ENCODE measurements around the gene PAGR1. TPM values are rescaled to one million over a fixed set of nuclear protein-coding genes. Genes with fewer than 3 reads are reported as not detected.
A peak's percentile ranks its signal among the peaks of the same experiment; 100 is the strongest.

Gene PAGR1
- total and polyA plus RNA-seq, 2 of the 13 experiments (the other 11 are each of a cell fraction or from before 2014, with no cell fraction given), result 9.8 to 66.4 TPM

- TF ChIP-seq ZNF782 (CRISPR knock-in tag; IDR thresholded peaks at IDR 0.05; ENCODE audit: borderline replicate concordance), result no peak
- TF ChIP-seq NFE2L1 (CRISPR knock-in tag; IDR thresholded peaks at IDR 0.05; ENCODE audit: borderline replicate concordance), result no peak
- peak; percentile 72; the same call in 1 of the 2 replicates for TF ChIP-seq MEIS2 (CRISPR knock-in tag; IDR thresholded peaks at IDR 0.05)
- no peak for TF ChIP-seq ZFP90 (CRISPR knock-in tag; IDR thresholded peaks at IDR 0.05; ENCODE audit: borderline replicate concordance)
- TF ChIP-seq ZBTB43 (CRISPR knock-in tag; conservative IDR thresholded peaks at IDR 0.05), result no peak
- TF ChIP-seq ZNF142 (CRISPR knock-in tag; IDR thresholded peaks at IDR 0.05), result peak; percentile 64; the same call in 1 of the 2 replicates
- 0 out of 2 replicates have a peak, but pooled peaks have one; percentile 30 for TF ChIP-seq ZNF33A (CRISPR knock-in tag; IDR thresholded peaks at IDR 0.05; ENCODE audit: borderline replicate concordance)
- peak; percentile 95; the same call in 1 of the 2 replicates for TF ChIP-seq ZBTB25 (CRISPR knock-in tag; IDR thresholded peaks at IDR 0.05)
- no peak; the same call in 1 of the 2 replicates for TF ChIP-seq ZBTB7A (CRISPR knock-in tag; IDR thresholded peaks at IDR 0.05)
- TF ChIP-seq ZNF225 (CRISPR knock-in tag; IDR thresholded peaks at IDR 0.05), result no peak; the same call in 1 of the 2 replicates
- peak; percentile 56; the same call in 1 of the 2 replicates for TF ChIP-seq AHDC1 (CRISPR knock-in tag; IDR thresholded peaks at IDR 0.05; ENCODE audit: borderline replicate concordance)
- TF ChIP-seq TCF7 (IDR thresholded peaks at IDR 0.05; ENCODE audit: low read depth), result peak; percentile 43; the same call in 1 of the 2 replicates
- no peak for TF ChIP-seq CBX2 (IDR thresholded peaks at IDR 0.05; ENCODE audit: low read depth, low read length)
- TF ChIP-seq CBX2 (CRISPR knock-in tag; IDR thresholded peaks at IDR 0.05; ENCODE audit: low read depth), result no peak
Measured at GRCh38 chr16:29862884-29863668, 47.1 kb downstream of the PAGR1 start, which contains the start of gene CDIPT (continued).

All from HepG2 (cell line).